ENCODE measurements around the gene TSPOAP1. TPM values are rescaled to one million over a fixed set of nuclear protein-coding genes. Genes with fewer than 3 reads are reported as not detected.
A peak's percentile ranks its signal among the peaks of the same experiment; 100 is the strongest.

Gene TSPOAP1
- total and polyA plus RNA-seq, 2 of the 4 experiments (the other 2 are of a cell fraction), result 0.90 to 1.6 TPM

DNA sequence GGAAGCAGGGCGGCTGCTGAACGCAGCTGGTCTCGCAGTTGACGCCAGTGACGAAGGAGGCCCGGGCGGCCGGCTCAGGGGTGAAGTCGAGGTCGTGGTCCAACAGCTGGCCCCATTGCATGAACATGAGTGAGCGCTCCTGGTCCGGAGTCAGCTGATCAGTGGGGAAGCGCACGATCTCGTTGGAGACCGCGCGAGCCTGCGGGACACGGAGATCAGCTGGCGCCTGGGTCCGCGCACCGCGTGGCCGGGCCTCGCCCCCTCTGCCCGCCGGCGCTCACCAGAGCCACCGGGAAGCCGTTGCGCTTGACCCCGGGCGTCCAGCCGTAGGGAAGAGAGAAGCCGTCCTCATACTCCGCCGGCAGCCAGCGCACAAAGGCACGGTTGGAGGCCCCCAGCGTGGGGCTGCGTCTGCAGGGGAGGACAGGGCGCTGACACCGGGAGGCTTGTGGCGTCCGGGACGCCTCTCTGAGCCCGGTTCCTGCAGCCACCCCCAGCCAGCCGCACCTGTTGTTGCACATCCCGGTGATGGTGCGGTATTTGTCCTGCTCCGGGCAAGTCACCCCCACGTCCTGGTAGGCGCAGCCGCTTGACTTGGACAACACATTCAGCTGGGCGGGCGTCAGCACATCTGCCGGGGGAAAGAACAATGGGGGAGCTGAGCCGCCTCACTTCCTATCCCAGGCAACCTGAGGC lies 49.4 kb downstream of the TSPOAP1 start:
- H3K4me2 ChIP-seq (ENCODE audit: low read depth, low read length), result no peak overlapping the region
- H2AFZ ChIP-seq (replicated peaks; ENCODE audit: low read length, poor library complexity), result peak overlapping the region; percentile 13
- no peaks in the 10 kb centered on the region for H4K20me1 ChIP-seq (ENCODE audit: insufficient read depth, low read length)
- in situ Hi-C loops (cut with MboI; ENCODE audit: low sequenced_read_pairs) (no loop called here), dilution Hi-C loops (cut with HindIII; ENCODE audit: low sequenced_read_pairs, unreplicated experiment) (no loop called here), intact Hi-C loops (cut with micrococcal nuclease) (no loop called here)
- no peaks in the 10 kb centered on the region for H3K36me3 ChIP-seq (ENCODE audit: control insufficient read depth, insufficient read depth, low read length)
- DNase-seq (peak; percentile 30), ATAC-seq (ENCODE audit: low read depth) (peak; percentile 32)
- H3K9ac ChIP-seq (ENCODE audit: low read depth, low read length), result no peak overlapping the region
- H3K23ac ChIP-seq (ENCODE audit: low read depth, low read length), result no peak overlapping the region
- no peaks in the 10 kb centered on the region for H3K4me1 ChIP-seq (ENCODE audit: control insufficient read depth, insufficient read depth, low read length)
- no peak overlapping the region for H3K4me3 ChIP-seq (ENCODE audit: insufficient read depth, low read depth, low read length)
- H2BK15ac ChIP-seq (ENCODE audit: low read depth, low read length), result no peak overlapping the region
- no peak overlapping the region for H4K8ac ChIP-seq (ENCODE audit: low read depth in 2 of 2, low read length in 2 of 2)
- no peak overlapping the region for H3K27ac ChIP-seq (ENCODE audit: insufficient read depth, low read length)
- H3K79me1 ChIP-seq (ENCODE audit: low read depth in 1 of 2, low read length in 2 of 2), result no peaks in the 10 kb centered on the region
- no TSS peak for BruUV-seq (replicated peaks)
- no peak overlapping the region for H2AK5ac ChIP-seq (ENCODE audit: low read depth, low read length)
- no peak overlapping the region for H3K18ac ChIP-seq (ENCODE audit: low read depth, low read length)
- H3K9me1 ChIP-seq (ENCODE audit: insufficient read depth, low read length), result no peaks in the 10 kb centered on the region
- ChIA-PET CTCF (no interaction called here), POLR2A (ENCODE audit: unreplicated experiment) (no interaction called here)
- 10% methylated on average over 42 of the region's 60 CpGs; no CpG with 5 or more reads in 1 of the 2 experiments for WGBS, 2 experiments (ENCODE audit: extremely low coverage in 2 of 2, insufficient read length in 1 of 2)
- no peak overlapping the region for H3K56ac ChIP-seq (ENCODE audit: extremely low read depth, insufficient read depth, low read length)
- no peak overlapping the region for H2BK120ac ChIP-seq (ENCODE audit: low read depth, low read length)
- no peak overlapping the region for H4K91ac ChIP-seq (ENCODE audit: insufficient read depth, low read depth, low read length)
- TF ChIP-seq RCOR1 (IDR thresholded peaks at IDR 0.05; ENCODE audit: insufficient replicate concordance, low read length) (no peak), MXI1 (IDR thresholded peaks at IDR 0.05; ENCODE audit: borderline replicate concordance, low read depth, low read length) (no peak), POLR2A (IDR thresholded peaks at IDR 0.05; ENCODE audit: low read depth, low read length) (no peak), CHD1 (IDR thresholded peaks at IDR 0.05; ENCODE audit: low read depth, low read length) (no peak), RFX5 (IDR thresholded peaks at IDR 0.05; ENCODE audit: low read depth, low read length) (no peak), SMC3 (IDR thresholded peaks at IDR 0.05; ENCODE audit: low read depth, low read length) (no peak), CEBPB (IDR thresholded peaks at IDR 0.05; ENCODE audit: low read depth, low read length) (no peak), NFE2L2 (IDR thresholded peaks at IDR 0.05; ENCODE audit: low read depth, low read length) (no peak), USF2 (IDR thresholded peaks at IDR 0.05; ENCODE audit: low read depth, low read length) (no peak), BHLHE40 (IDR thresholded peaks at IDR 0.05; ENCODE audit: low read depth, low read length) (no peak), RAD21 (IDR thresholded peaks at IDR 0.05; ENCODE audit: low read length) (no peak), MAZ (IDR thresholded peaks at IDR 0.05; ENCODE audit: borderline replicate concordance, low read depth, low read length) (no peak), ELK1 (IDR thresholded peaks at IDR 0.05; ENCODE audit: borderline replicate concordance, low read depth, low read length) (no peak), FOS (IDR thresholded peaks at IDR 0.05; ENCODE audit: low read depth, low read length) (no peak), MAFK (IDR thresholded peaks at IDR 0.05; ENCODE audit: low read depth, low read length) (no peak), CTCF (conservative IDR thresholded peaks at IDR 0.05; ENCODE audit: low read depth, low read length) (no peak)
- H2AK9ac ChIP-seq (replicated peaks; ENCODE audit: low read depth, low read length, poor library complexity), result no peak overlapping the region
- no peak overlapping the region for H3K4ac ChIP-seq (ENCODE audit: low read depth, low read length)
- no peak overlapping the region for H2BK20ac ChIP-seq (ENCODE audit: low read depth, low read length)
- H3K9me3 ChIP-seq (ENCODE audit: control insufficient read depth, insufficient read depth, low read length), result no peaks in the 10 kb centered on the region
- H3K14ac ChIP-seq (replicated peaks; ENCODE audit: low read depth, low read length), result no peak overlapping the region
- no peak overlapping the region for H4K5ac ChIP-seq (ENCODE audit: low read depth, low read length)
- no peak overlapping the region for H2BK5ac ChIP-seq (ENCODE audit: low read depth, low read length, poor library complexity, severe bottlenecking)
- H3K27me3 ChIP-seq (ENCODE audit: control insufficient read depth, insufficient read depth, low read length), result peaks cover 18% of the 10 kb centered on the region

Data from IMR-90 (cell line).